SK-N-SH treated with all-trans-retinoic acid at 6 μM for 48 hours (cell line): ENCODE results near the gene ABCC5.

Experiments used
- ATAC-seq: fragments of 200-7000 bp; cut with Tn5 transposase; 3 replicates; pipeline ENCODE4 v1.9.1; 2020; ENCODE audit warnings: mild to moderate bottlenecking, moderate library complexity
- ARNTL ChIP-seq: fragments of 450-650 bp; formaldehyde crosslinking; IDR thresholded peaks from 2 replicates; pipeline ENCODE4 v1.5.0; 2020; ENCODE audit warnings: low read depth, mild to moderate bottlenecking, moderate library complexity, borderline replicate concordance
- BACH2 ChIP-seq: fragments of 250-450 bp; sonication (Bioruptor Pico); IDR thresholded peaks from 2 replicates; pipeline ENCODE4 v1.9.0; 2021; ENCODE audit warnings: mild to moderate bottlenecking, borderline replicate concordance
- CSDC2 ChIP-seq: fragments of 250-450 bp; sonication (Bioruptor Pico); IDR thresholded peaks from 2 replicates; pipeline ENCODE4 v1.5.0; 2020; ENCODE audit warnings: mild to moderate bottlenecking, moderate library complexity
- ESRRG ChIP-seq: fragments of 250-450 bp; sonication (Bioruptor Pico); IDR thresholded peaks from 2 replicates; pipeline ENCODE4 v1.6.1; 2021; ENCODE audit warnings: mild to moderate bottlenecking
- ISL1 ChIP-seq: fragments of 250-450 bp; sonication (Bioruptor Pico); IDR thresholded peaks from 2 replicates; pipeline ENCODE4 v2.1.2; 2022; ENCODE audit warnings: mild to moderate bottlenecking, moderate library complexity
- OSR1 ChIP-seq: fragments of 250-450 bp; sonication (Bioruptor Pico); IDR thresholded peaks from 2 replicates; pipeline ENCODE4 v1.8.0; 2022; ENCODE audit warnings: moderate library complexity, mild to moderate bottlenecking, inconsistent platforms
- RARB ChIP-seq: fragments of 250-450 bp; sonication (Bioruptor Pico); IDR thresholded peaks from 2 replicates; pipeline ENCODE4 v1.8.0; 2021; ENCODE audit warnings: mild to moderate bottlenecking, moderate library complexity
- SNAI2 ChIP-seq: fragments of 250-450 bp; sonication (Bioruptor Pico); IDR thresholded peaks from 2 replicates; pipeline ENCODE4 v1.5.0; 2020; ENCODE audit warnings: mild to moderate bottlenecking, moderate library complexity
- TCF4 ChIP-seq: fragments of 250-450 bp; sonication (Bioruptor Pico); IDR thresholded peaks from 2 replicates; pipeline ENCODE4 v1.8.0; 2021; ENCODE audit warnings: mild to moderate bottlenecking, moderate library complexity, borderline replicate concordance
- TOX ChIP-seq: fragments of 250-450 bp; sonication (Bioruptor Pico); IDR thresholded peaks from 2 replicates; pipeline ENCODE4 v1.8.0; 2021; ENCODE audit warnings: mild to moderate bottlenecking, moderate library complexity, borderline replicate concordance
- ZFP3 ChIP-seq: fragments of 250-450 bp; sonication (Bioruptor Pico); IDR thresholded peaks from 2 replicates; pipeline ENCODE4 v1.5.0; 2020; ENCODE audit warnings: mild to moderate bottlenecking, moderate library complexity
- ZFP30 ChIP-seq: fragments of 450-650 bp; formaldehyde crosslinking; IDR thresholded peaks from 2 replicates; pipeline ENCODE4 v1.5.0; 2022; ENCODE audit warnings: mild to moderate bottlenecking, moderate library complexity
- ZNF565 ChIP-seq: fragments of 450-650 bp; formaldehyde crosslinking; conservative IDR thresholded peaks from 2 replicates; pipeline ENCODE4 v1.5.0; 2020; ENCODE audit warnings: low read depth, mild to moderate bottlenecking, moderate library complexity
- ZNF8 ChIP-seq: fragments of 450-650 bp; formaldehyde crosslinking; IDR thresholded peaks from 2 replicates; pipeline ENCODE4 v1.5.0; 2020; ENCODE audit warnings: mild to moderate bottlenecking, moderate library complexity
- TF ChIP-seq, protein P1 (sequence below): fragments of 250-450 bp; sonication (Bioruptor Pico); IDR thresholded peaks from 2 replicates; pipeline ENCODE4 v1.5.1; 2020; ENCODE audit warnings: low read depth, mild to moderate bottlenecking, moderate library complexity
- TF ChIP-seq, protein P2 (sequence below): fragments of 250-450 bp; sonication (Bioruptor Pico); IDR thresholded peaks from 2 replicates; pipeline ENCODE4 v1.8.0; 2021; ENCODE audit warnings: low read depth, mild to moderate bottlenecking, moderate library complexity, borderline replicate concordance
- TF ChIP-seq, protein P3 (sequence below): fragments of 250-450 bp; sonication (Bioruptor Pico); IDR thresholded peaks from 2 replicates; pipeline ENCODE4 v1.5.0; 2020; ENCODE audit warnings: mild to moderate bottlenecking, moderate library complexity
- TF ChIP-seq, protein P4 (sequence below): fragments of 250-450 bp; sonication (Bioruptor Pico); IDR thresholded peaks from 2 replicates; pipeline ENCODE4 v1.8.0; 2020; ENCODE audit warnings: mild to moderate bottlenecking, moderate library complexity, borderline replicate concordance

ABCC5 gene

DNA sequence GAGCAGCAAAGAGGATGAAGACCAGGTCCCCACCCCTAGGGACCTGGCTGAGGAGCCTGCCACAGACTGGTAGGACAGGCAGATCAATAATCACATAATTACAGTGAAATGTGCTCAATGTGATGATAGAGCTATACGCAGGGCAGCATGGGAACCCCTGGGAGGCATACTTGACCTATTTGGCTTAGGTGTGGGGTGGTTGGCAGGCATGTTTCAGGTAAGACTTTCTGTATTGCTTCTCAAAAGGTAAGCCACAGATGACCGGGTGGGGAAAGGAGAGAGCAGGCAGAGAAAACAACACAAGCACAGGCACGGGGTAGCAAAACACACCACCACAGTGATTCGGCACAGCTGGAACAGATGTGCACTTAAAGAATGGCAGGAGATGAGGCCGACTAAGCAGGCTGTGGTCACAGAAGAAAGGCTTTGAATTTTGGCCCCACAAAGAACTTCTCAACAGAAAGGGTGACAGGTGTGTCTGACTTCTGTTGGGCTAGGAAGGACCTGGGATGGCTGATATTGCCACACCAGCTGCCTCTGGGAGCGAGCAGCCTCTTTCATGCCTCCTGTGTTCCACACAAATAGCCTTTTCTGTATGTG lies 64.1 kb downstream of the ABCC5 start:
- no peak for ATAC-seq

DNA sequence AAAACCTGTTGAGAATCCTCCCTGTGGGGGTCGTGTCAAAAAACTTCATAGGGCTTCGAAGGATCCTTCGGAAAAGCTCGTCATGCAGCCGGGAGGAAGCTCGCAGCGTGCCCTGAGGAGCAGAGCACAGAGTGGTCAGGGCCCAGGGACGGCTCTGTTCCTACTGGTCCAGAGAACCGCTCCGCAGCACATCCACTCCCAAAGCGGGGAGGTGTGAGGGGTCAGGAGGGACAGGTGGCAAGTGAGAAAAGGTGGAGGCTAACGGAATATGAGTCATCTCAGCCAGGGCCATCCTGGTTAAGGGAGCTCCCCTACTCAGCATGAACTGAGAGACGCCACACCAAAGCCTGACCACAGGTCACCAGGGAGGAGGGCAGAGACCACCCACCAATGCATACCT lies 66.2 kb downstream of the ABCC5 start:
- ATAC-seq, result no peak
- TF ChIP-seq, protein P1, sequence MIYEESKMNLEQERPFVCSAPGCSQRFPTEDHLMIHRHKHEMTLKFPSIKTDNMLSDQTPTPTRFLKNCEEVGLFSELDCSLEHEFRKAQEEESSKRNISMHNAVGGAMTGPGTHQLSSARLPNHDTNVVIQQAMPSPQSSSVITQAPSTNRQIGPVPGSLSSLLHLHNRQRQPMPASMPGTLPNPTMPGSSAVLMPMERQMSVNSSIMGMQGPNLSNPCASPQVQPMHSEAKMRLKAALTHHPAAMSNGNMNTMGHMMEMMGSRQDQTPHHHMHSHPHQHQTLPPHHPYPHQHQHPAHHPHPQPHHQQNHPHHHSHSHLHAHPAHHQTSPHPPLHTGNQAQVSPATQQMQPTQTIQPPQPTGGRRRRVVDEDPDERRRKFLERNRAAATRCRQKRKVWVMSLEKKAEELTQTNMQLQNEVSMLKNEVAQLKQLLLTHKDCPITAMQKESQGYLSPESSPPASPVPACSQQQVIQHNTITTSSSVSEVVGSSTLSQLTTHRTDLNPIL, result no peak
- TF ChIP-seq BACH2 (no peak), ARNTL (CRISPR knock-in tag) (no peak), TOX (no peak), CSDC2 (CRISPR knock-in tag) (no peak), OSR1 (CRISPR knock-in tag) (no peak), ESRRG (CRISPR knock-in tag) (no peak), ZFP3 (CRISPR knock-in tag) (no peak), ISL1 (CRISPR knock-in tag) (no peak), TCF4 (no peak), SNAI2 (CRISPR knock-in tag) (no peak)
- TF ChIP-seq, protein P2, sequence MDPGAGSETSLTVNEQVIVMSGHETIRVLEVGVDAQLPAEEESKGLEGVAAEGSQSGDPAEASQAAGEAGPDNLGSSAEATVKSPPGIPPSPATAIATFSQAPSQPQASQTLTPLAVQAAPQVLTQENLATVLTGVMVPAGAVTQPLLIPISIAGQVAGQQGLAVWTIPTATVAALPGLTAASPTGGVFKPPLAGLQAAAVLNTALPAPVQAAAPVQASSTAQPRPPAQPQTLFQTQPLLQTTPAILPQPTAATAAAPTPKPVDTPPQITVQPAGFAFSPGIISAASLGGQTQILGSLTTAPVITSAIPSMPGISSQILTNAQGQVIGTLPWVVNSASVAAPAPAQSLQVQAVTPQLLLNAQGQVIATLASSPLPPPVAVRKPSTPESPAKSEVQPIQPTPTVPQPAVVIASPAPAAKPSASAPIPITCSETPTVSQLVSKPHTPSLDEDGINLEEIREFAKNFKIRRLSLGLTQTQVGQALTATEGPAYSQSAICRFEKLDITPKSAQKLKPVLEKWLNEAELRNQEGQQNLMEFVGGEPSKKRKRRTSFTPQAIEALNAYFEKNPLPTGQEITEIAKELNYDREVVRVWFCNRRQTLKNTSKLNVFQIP (CRISPR knock-in tag), result no peak
- TF ChIP-seq, protein P3, sequence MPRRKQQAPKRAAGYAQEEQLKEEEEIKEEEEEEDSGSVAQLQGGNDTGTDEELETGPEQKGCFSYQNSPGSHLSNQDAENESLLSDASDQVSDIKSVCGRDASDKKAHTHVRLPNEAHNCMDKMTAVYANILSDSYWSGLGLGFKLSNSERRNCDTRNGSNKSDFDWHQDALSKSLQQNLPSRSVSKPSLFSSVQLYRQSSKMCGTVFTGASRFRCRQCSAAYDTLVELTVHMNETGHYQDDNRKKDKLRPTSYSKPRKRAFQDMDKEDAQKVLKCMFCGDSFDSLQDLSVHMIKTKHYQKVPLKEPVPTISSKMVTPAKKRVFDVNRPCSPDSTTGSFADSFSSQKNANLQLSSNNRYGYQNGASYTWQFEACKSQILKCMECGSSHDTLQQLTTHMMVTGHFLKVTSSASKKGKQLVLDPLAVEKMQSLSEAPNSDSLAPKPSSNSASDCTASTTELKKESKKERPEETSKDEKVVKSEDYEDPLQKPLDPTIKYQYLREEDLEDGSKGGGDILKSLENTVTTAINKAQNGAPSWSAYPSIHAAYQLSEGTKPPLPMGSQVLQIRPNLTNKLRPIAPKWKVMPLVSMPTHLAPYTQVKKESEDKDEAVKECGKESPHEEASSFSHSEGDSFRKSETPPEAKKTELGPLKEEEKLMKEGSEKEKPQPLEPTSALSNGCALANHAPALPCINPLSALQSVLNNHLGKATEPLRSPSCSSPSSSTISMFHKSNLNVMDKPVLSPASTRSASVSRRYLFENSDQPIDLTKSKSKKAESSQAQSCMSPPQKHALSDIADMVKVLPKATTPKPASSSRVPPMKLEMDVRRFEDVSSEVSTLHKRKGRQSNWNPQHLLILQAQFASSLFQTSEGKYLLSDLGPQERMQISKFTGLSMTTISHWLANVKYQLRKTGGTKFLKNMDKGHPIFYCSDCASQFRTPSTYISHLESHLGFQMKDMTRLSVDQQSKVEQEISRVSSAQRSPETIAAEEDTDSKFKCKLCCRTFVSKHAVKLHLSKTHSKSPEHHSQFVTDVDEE, result no peak
- TF ChIP-seq, protein P4, sequence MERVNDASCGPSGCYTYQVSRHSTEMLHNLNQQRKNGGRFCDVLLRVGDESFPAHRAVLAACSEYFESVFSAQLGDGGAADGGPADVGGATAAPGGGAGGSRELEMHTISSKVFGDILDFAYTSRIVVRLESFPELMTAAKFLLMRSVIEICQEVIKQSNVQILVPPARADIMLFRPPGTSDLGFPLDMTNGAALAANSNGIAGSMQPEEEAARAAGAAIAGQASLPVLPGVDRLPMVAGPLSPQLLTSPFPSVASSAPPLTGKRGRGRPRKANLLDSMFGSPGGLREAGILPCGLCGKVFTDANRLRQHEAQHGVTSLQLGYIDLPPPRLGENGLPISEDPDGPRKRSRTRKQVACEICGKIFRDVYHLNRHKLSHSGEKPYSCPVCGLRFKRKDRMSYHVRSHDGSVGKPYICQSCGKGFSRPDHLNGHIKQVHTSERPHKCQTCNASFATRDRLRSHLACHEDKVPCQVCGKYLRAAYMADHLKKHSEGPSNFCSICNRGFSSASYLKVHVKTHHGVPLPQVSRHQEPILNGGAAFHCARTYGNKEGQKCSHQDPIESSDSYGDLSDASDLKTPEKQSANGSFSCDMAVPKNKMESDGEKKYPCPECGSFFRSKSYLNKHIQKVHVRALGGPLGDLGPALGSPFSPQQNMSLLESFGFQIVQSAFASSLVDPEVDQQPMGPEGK (CRISPR knock-in tag), result no peak

More for the DNA sequence above, 64.1 kb downstream of the ABCC5 start:
- TF ChIP-seq RARB (no peak), ZNF565 (CRISPR knock-in tag) (no peak), CSDC2 (CRISPR knock-in tag) (no peak), ZNF8 (CRISPR knock-in tag) (no peak), ZFP30 (CRISPR knock-in tag) (no peak), BACH2 (no peak), ZFP3 (CRISPR knock-in tag) (no peak), OSR1 (CRISPR knock-in tag) (no peak), TCF4 (no peak), TOX (no peak)
- TF ChIP-seq, protein P3, result no peak
- TF ChIP-seq, protein P2 (CRISPR knock-in tag), result no peak
